Kidney epithelial cell (primary cell): ENCODE measurements around the gene SHISA9. TPM values are rescaled to one million over a fixed set of nuclear protein-coding genes. Genes with fewer than 3 reads are reported as not detected.

Source experiments
- DNase-seq: peaks from one replicate; pipeline ENCODE4 v3.0.0-alpha.2; 2010; ENCODE audit warnings: low read depth
- H3K27me3 ChIP-seq: 2 replicates; pipeline ENCODE4 v1.6.0; 2011; ENCODE audit warnings: low read length; ENCODE audit not compliant: control insufficient read depth, insufficient read depth
- H3K36me3 ChIP-seq: 2 replicates; pipeline ENCODE4 v1.5.1; 2011; ENCODE audit warnings: low read length; ENCODE audit not compliant: control insufficient read depth, insufficient read depth
- H3K4me3 ChIP-seq: 2 replicates; pipeline ENCODE4 v1.5.1; 2011; ENCODE audit warnings: low read depth, mild to moderate bottlenecking, control low read depth, low read length
- total RNA-seq: library from RNA; depleted of rRNA; stranded (reverse); fragments of >200 nt; gene quantifications from 2 replicates; pipeline ENCODE4 v1.2.3, GENCODE V29; 2015
- TF ChIP-seq, protein P1 (sequence below): IDR thresholded peaks from 2 replicates; pipeline ENCODE4 v1.5.1; 2011; ENCODE audit warnings: mild to moderate bottlenecking, moderate library complexity, low read length, control low read depth, inconsistent platforms; ENCODE audit not compliant: insufficient read depth, poor library complexity, severe bottlenecking

The SHISA9 gene
- total RNA-seq, 1 donor from 2014 or later, result 32.8 TPM

DNA sequence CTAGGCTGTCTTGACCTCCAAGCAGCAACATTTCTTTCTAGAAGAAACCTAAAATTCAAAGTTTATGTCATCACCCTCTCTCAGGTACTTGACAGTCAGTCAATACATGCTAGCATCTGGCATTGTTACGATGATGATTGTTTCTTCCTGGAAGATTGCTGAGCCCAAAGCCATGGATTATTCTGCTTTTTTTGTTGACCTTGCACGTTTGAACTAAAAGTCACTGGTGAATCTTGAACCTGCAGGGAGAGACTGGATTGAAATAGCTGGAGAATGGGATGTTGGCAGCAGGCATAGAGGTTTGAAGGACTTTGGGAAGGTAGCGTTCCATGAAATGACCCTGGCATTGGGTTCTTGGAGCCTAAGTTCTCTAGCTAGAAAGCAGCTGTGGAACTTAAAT is 42.9 kb downstream of the SHISA9 start:
- H3K36me3 ChIP-seq, result no peaks in the 10 kb centered on the region
- TF ChIP-seq, protein P1, sequence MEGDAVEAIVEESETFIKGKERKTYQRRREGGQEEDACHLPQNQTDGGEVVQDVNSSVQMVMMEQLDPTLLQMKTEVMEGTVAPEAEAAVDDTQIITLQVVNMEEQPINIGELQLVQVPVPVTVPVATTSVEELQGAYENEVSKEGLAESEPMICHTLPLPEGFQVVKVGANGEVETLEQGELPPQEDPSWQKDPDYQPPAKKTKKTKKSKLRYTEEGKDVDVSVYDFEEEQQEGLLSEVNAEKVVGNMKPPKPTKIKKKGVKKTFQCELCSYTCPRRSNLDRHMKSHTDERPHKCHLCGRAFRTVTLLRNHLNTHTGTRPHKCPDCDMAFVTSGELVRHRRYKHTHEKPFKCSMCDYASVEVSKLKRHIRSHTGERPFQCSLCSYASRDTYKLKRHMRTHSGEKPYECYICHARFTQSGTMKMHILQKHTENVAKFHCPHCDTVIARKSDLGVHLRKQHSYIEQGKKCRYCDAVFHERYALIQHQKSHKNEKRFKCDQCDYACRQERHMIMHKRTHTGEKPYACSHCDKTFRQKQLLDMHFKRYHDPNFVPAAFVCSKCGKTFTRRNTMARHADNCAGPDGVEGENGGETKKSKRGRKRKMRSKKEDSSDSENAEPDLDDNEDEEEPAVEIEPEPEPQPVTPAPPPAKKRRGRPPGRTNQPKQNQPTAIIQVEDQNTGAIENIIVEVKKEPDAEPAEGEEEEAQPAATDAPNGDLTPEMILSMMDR, result no peak
- no peak for DNase-seq
- no peak overlapping the region for H3K4me3 ChIP-seq
- no peaks in the 10 kb centered on the region for H3K27me3 ChIP-seq

DNA sequence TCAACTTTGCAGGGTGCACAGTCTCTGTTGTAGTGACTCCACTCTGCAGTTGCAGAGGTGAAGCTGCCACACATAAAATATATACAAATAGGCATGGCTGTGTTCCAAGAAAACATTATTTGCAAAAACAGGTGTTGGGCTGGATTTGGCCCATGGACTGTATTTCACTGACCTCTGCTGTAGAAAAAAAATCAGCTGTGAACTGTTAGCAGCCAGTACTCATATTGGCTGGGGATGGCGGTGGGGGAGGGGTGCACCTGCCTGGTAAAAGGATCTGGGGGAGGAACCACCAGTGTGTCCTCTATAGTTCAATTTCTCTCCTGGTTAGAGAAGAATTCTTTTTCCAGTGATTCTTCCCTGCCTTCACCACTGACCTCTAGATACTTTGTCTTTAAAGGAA is 50.0 kb downstream of the SHISA9 start:
- DNase-seq, result no peak
- TF ChIP-seq, protein P1, result no peak
- Histone ChIP-seq H3K36me3 (no peaks in the 10 kb centered on the region), H3K4me3 (no peak overlapping the region), H3K27me3 (no peaks in the 10 kb centered on the region)

DNA sequence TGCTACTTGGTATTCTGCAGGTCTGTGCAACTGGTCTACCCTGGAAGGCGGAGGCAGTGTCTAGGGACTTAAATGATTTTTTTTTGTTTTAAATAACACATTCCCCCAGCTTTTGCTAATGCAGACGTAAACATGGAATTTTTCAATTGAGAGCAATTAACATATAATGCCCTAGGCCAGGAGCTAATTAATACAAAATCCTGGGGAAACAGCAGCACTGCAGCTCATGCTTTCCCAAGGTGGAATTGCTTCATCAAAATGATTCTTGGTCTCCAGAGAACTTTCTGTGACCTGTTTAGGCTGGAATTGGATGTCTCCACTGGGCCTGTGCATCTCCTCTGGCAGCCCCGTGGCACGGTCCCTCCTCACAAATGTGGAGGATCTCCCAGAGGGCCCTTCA is 50.6 kb downstream of the SHISA9 start:
- DNase-seq, result no peak
- TF ChIP-seq, protein P1, result no peak
- Histone ChIP-seq H3K27me3 (no peaks in the 10 kb centered on the region), H3K4me3 (no peak overlapping the region), H3K36me3 (no peaks in the 10 kb centered on the region)

DNA sequence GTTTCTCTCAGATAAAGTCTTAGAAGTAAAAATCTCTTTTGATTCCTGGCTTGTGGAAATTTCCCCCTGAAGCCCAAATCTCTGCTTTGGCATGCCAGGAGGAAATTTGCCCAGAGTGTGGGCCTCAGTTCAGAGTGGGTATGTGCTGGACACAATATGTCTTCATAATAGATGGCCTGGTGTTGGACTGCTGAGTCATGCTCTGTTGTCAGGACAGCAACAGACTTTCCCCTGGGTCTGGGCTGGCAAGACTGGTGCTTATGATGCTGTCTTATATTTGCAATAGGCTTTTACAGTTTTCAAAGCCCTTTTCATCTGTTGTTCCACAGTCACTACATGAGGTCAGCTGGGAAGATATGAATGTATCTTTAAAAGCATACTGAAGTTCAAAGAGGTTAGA is 57.0 kb downstream of the SHISA9 start:
- DNase-seq, result no peak
- TF ChIP-seq, protein P1, result no peak
- Histone ChIP-seq H3K27me3 (no peaks in the 10 kb centered on the region), H3K36me3 (no peaks in the 10 kb centered on the region), H3K4me3 (no peak overlapping the region)

DNA sequence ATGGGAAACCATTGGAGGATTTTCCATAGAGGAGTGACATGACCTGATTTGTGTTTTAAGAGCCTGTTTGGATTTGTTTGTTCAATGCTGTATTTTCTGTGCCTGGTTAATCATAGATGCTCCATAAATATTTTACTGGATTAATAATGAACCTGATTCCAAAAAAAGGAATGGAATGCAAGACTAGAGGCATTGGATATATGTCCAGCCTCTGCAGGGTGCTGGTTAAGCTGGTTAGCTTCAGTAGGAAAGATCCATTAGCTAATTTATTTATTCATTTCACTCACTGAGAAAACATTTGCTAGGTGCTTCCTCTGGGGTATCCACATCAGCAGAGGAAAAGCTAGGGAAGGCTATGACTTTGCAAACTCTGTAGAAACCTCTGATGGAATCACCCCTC is 57.7 kb downstream of the SHISA9 start:
- TF ChIP-seq, protein P1, result no peak
- no peak for DNase-seq

DNA sequence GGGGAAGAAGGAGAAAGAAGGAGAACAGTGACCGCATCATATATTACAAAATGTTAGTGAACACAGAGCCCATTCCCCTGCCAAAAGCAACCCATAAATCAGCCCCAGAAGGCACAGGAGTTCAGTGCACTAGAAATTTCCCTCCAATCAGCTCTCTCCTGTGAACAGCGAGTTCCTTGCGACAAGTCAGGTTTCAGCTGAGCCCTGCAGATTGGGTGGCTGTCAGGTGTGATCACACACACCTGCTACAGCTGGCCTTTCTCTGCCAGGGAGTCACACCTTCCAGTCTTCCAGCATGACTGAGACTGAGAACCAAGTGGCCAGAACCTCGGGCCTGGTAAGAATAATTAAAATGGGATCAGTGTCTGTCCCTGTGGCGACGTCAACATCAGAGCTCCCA is 60.2 kb downstream of the SHISA9 start:
- Histone ChIP-seq H3K27me3 (no peaks in the 10 kb centered on the region), H3K4me3 (no peak overlapping the region), H3K36me3 (no peaks in the 10 kb centered on the region)
- no peak for DNase-seq
- TF ChIP-seq, protein P1, result no peak

More for the DNA sequence above, 57.7 kb downstream of the SHISA9 start:
- H3K36me3 ChIP-seq, result no peaks in the 10 kb centered on the region
- no peak overlapping the region for H3K4me3 ChIP-seq
- no peaks in the 10 kb centered on the region for H3K27me3 ChIP-seq
